MCF 10A (cell line): ENCODE measurements around the gene OR9Q1. TPM values are rescaled to one million over a fixed set of nuclear protein-coding genes. Genes with fewer than 3 reads are reported as not detected.

Experiments
- BruUV-seq: library from RNA; stranded (reverse); fragments of 400-500 nt; replicated peaks from 2 replicates; lab custom pipeline; 2021; lab: Mats Ljungman, UMichigan
- CTCF ChIA-PET: fragments of 300-600 bp; sonication (Branson Sonifier 250); formaldehyde crosslinking; extraction: SDS; loops from one replicate; lab custom pipeline; 2021; ENCODE audit warnings: antibody characterized with exemption, inconsistent platforms; lab: Yijun Ruan, JAX
- POLR2A ChIA-PET: fragments of 300-600, 350-650 bp; sonication (Branson Sonifier 250); formaldehyde crosslinking; extraction: SDS; loops from one replicate; lab custom pipeline; 2020; ENCODE audit warnings: antibody characterized with exemption, inconsistent platforms; lab: Yijun Ruan, JAX
- DNase-seq: peaks from one replicate; pipeline ENCODE4 v3.0.0-alpha.2; 2018; ENCODE audit not compliant: unreplicated experiment
- H3K27ac Mint-ChIP-seq: one replicate; pipeline ENCODE4 v1.8.0; 2022; ENCODE audit warnings: mild to moderate bottlenecking, low read depth, mixed read lengths; ENCODE audit not compliant: unreplicated experiment
- H3K27me3 Mint-ChIP-seq: one replicate; pipeline ENCODE4 v1.8.0; 2022; ENCODE audit warnings: mixed read lengths; ENCODE audit not compliant: insufficient read depth, unreplicated experiment
- H3K36me3 Mint-ChIP-seq: one replicate; pipeline ENCODE4 v1.8.0; 2022; ENCODE audit warnings: mild to moderate bottlenecking, moderate library complexity, mixed read lengths; ENCODE audit not compliant: insufficient read depth, unreplicated experiment
- H3K4me1 Mint-ChIP-seq: one replicate; pipeline ENCODE4 v1.8.0; 2022; ENCODE audit warnings: mixed read lengths; ENCODE audit not compliant: insufficient read depth, unreplicated experiment
- H3K4me3 Mint-ChIP-seq: one replicate; pipeline ENCODE4 v1.8.0; 2022; ENCODE audit warnings: mild to moderate bottlenecking, moderate library complexity, mixed read lengths; ENCODE audit not compliant: unreplicated experiment
- H3K9me3 Mint-ChIP-seq: one replicate; pipeline ENCODE4 v1.8.0; 2022; ENCODE audit warnings: mixed read lengths; ENCODE audit not compliant: unreplicated experiment
- intact Hi-C: fragments of 100-400 bp; cut with micrococcal nuclease; formaldehyde crosslinking; loops from 2 replicates; pipeline ENCODE4 v1.14.1; 2022
- total RNA-seq: library from RNA; stranded (reverse); gene quantifications from 2 replicates; pipeline ENCODE4 v1.2.3, GENCODE V29; 2022
- TF ChIP-seq, protein P1 (sequence below): fragments of 200-600 bp; IDR thresholded peaks from one replicate; pipeline ENCODE4 v1.8.0; 2022; ENCODE audit warnings: antibody characterized with exemption, mild to moderate bottlenecking; ENCODE audit not compliant: unreplicated experiment

The OR9Q1 gene
- total RNA-seq, 1 experiment from 2014 or later = not detected

DNA sequence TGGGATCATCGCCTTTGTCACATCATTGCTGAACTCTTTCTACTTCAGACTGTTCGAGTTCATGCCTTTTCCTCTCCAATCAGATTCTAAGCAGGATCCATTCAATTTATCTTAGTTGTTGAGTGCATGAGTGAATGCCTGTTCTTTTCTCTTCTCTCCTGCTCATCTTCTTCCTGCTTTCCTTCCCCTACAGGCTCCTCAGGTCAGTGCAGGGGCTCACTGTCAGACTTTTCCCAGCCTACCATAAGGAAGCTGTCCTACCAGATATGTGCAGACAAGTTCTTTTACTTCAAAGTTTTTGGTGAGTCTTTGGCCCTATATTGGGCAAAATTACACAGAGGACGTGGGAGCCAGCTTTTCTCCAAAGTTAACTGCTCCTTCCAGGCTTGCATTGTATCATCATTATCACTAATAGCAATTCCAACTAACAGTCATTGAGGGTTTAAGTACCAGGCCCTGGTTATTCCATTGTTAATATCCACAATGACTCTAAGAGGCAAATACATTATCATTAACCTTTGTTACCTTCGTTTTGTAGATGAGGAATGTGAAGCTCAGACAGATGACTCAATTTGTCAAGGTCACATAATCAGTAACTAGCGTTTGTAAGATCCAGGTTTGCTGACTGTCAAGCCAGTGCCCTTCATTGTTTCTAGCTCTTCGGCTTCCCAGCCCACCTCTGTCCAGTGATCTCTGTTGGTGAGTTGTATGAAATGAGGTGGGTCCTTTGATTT is 37.4 kb downstream of the OR9Q1 start:
- peak; percentile 24 for DNase-seq
- CTCF ChIA-PET = interaction anchor here (0.6 to 2.6 kb wide), 7 partner anchors 36 to 310 kb away, joined by 3 to 11 read pairs (median 3); partner anchors contain the start of gene BTBD18
- H3K4me1 Mint-ChIP-seq = peaks cover 16% of the 10 kb centered on the region
- no TSS peak for BruUV-seq
- H3K27ac Mint-ChIP-seq = no peak overlapping the region
- intact Hi-C loops = no loop called here
- no peak overlapping the region for H3K4me3 Mint-ChIP-seq
- H3K27me3 Mint-ChIP-seq = no peaks in the 10 kb centered on the region
- TF ChIP-seq, protein P1, sequence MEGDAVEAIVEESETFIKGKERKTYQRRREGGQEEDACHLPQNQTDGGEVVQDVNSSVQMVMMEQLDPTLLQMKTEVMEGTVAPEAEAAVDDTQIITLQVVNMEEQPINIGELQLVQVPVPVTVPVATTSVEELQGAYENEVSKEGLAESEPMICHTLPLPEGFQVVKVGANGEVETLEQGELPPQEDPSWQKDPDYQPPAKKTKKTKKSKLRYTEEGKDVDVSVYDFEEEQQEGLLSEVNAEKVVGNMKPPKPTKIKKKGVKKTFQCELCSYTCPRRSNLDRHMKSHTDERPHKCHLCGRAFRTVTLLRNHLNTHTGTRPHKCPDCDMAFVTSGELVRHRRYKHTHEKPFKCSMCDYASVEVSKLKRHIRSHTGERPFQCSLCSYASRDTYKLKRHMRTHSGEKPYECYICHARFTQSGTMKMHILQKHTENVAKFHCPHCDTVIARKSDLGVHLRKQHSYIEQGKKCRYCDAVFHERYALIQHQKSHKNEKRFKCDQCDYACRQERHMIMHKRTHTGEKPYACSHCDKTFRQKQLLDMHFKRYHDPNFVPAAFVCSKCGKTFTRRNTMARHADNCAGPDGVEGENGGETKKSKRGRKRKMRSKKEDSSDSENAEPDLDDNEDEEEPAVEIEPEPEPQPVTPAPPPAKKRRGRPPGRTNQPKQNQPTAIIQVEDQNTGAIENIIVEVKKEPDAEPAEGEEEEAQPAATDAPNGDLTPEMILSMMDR = peak; percentile 4
- H3K36me3 Mint-ChIP-seq = no peaks in the 10 kb centered on the region
- POLR2A ChIA-PET = no interaction called here
- H3K9me3 Mint-ChIP-seq = no peaks in the 10 kb centered on the region

DNA sequence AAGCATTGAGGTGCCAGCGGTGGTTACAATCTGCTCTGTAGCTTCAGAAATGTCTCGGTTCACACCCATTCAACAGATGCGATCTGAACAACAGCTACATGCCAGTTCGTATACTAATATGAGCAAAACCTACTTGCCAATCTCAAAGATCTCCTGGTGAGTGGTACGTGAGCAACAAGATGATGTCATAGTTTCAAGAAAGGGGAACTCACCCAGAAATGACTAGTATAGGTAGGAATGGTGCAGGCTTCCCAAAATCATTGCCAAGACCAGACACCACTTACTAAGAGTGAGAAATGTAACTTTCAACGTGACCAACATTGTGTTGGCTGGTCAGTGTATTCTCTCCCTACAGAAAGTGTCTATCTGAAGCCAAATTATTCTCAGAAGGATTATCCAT is 38.1 kb downstream of the OR9Q1 start:
- H3K4me3 Mint-ChIP-seq = no peak overlapping the region
- POLR2A ChIA-PET = no interaction called here
- DNase-seq = peak; percentile 78
- H3K9me3 Mint-ChIP-seq = no peaks in the 10 kb centered on the region
- H3K36me3 Mint-ChIP-seq = no peaks in the 10 kb centered on the region
- peaks cover 16% of the 10 kb centered on the region for H3K4me1 Mint-ChIP-seq
- TF ChIP-seq, protein P1 = no peak
- no TSS peak for BruUV-seq
- H3K27ac Mint-ChIP-seq = no peak overlapping the region
- intact Hi-C loops = no loop called here
- no peaks in the 10 kb centered on the region for H3K27me3 Mint-ChIP-seq
- CTCF ChIA-PET = interaction anchor here (0.8 to 0.9 kb wide), 3 partner anchors 141 to 224 kb away, joined by 3 to 4 read pairs (median 3); no protein-coding TSS in a partner anchor

DNA sequence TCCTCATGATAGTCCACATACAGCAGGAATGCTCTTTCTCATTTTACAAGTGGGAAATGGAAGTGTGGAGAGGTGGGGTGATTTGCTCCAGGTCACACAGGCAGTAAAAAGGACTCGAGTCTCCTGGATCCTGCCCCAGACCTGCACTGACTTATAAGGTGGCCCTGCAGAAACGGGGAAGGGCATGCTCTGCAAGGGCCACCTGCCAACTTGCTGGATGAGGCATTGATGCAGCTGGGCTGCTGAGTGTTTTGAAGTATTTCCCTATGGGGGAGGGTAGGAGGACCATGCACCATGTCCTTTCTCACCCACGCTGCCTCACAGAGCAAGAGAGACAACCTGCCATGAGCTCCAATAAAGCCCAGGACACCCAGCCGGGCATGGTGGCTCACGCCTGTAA is 44.0 kb downstream of the OR9Q1 start:
- Mint-ChIP-seq H3K4me3 (no peak overlapping the region), H3K27ac (no peak overlapping the region), H3K9me3 (no peaks in the 10 kb centered on the region), H3K4me1 (no peaks in the 10 kb centered on the region), H3K36me3 (no peaks in the 10 kb centered on the region), H3K27me3 (no peaks in the 10 kb centered on the region)
- TF ChIP-seq, protein P1 = no peak
- POLR2A ChIA-PET = no interaction called here
- intact Hi-C loops = no loop called here
- no TSS peak for BruUV-seq
- CTCF ChIA-PET = no interaction called here
- no peak for DNase-seq

DNA sequence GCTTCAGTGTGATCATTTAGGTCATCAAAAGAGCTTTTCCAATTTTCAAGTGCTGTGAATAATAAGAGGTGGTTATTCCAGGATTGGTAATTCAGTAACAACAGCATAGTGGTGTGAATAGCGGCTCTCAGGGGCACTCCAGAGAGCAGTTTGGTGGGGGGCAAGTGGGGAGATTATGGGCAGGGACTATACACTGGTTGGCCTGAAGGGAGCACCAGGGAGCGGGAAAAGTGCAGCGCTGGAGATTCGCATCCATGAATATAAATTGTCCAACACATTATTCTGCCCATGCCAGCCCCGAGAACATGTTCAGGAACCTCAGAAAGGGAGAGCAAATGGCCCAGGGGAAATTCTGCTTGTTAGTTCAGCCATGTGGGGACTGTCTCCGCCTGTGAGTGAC is 45.0 kb downstream of the OR9Q1 start:
- H3K27me3 Mint-ChIP-seq = no peaks in the 10 kb centered on the region
- BruUV-seq = no TSS peak
- POLR2A ChIA-PET = no interaction called here

More for the DNA sequence above, 45.0 kb downstream of the OR9Q1 start:
- Mint-ChIP-seq H3K9me3 (no peaks in the 10 kb centered on the region), H3K27ac (no peak overlapping the region), H3K36me3 (no peaks in the 10 kb centered on the region), H3K4me1 (no peaks in the 10 kb centered on the region), H3K4me3 (no peak overlapping the region)
- TF ChIP-seq, protein P1 = no peak
- intact Hi-C loops = no loop called here
- CTCF ChIA-PET = interaction anchor here (0.6 to 1.4 kb wide), 2 partner anchors 9 to 22 kb away, joined by 4 to 5 read pairs; no protein-coding TSS in a partner anchor
- DNase-seq = no peak
